ENCODE data around the gene SPA17.

Gene SPA17

GRCh38 chr11:124727474-124727873, 53.8 kb downstream of the SPA17 start:
- no peak for TF ChIP-seq CTCF (IDR thresholded peaks at IDR 0.05; ENCODE audit: insufficient read depth, low read depth, low read length, missing control alignments)

GRCh38 chr11:124728134-124728533, 54.4 kb downstream of the SPA17 start:
- no peak for DNase-seq (ENCODE audit: low read depth)
- H3K4me3 ChIP-seq (ENCODE audit: low read depth, low read length) = no peak overlapping the region
- no peak for TF ChIP-seq CTCF (IDR thresholded peaks at IDR 0.05; ENCODE audit: insufficient read depth, low read depth, low read length, missing control alignments)

More at GRCh38 chr11:124727474-124727873, 53.8 kb downstream of the SPA17 start:
- H3K4me3 ChIP-seq (ENCODE audit: low read depth, low read length) = no peak overlapping the region
- DNase-seq (ENCODE audit: low read depth) = no peak

- no peak for TF ChIP-seq CTCF (IDR thresholded peaks at IDR 0.05; ENCODE audit: insufficient read depth, low read depth, low read length, missing control alignments)
- no peak overlapping the region for H3K4me3 ChIP-seq (ENCODE audit: low read depth, low read length)
- DNase-seq (ENCODE audit: low read depth) = no peak
Measured at GRCh38 chr11:124729571-124729970, 55.9 kb downstream of the SPA17 start.

- no peak for DNase-seq (ENCODE audit: low read depth)
- no peak overlapping the region for H3K4me3 ChIP-seq (ENCODE audit: low read depth, low read length)
- no peak for TF ChIP-seq CTCF (IDR thresholded peaks at IDR 0.05; ENCODE audit: insufficient read depth, low read depth, low read length, missing control alignments)
Measured at GRCh38 chr11:124732230-124732629, 58.5 kb downstream of the SPA17 start.

- H3K4me3 ChIP-seq (ENCODE audit: low read depth, low read length) = no peak overlapping the region
- TF ChIP-seq CTCF (IDR thresholded peaks at IDR 0.05; ENCODE audit: insufficient read depth, low read depth, low read length, missing control alignments) = no peak
- no peak for DNase-seq (ENCODE audit: low read depth)
Measured at GRCh38 chr11:124736736-124737135, 63.0 kb downstream of the SPA17 start.

- DNase-seq (ENCODE audit: low read depth) = no peak
- TF ChIP-seq CTCF (IDR thresholded peaks at IDR 0.05; ENCODE audit: insufficient read depth, low read depth, low read length, missing control alignments) = no peak
- H3K4me3 ChIP-seq (ENCODE audit: low read depth, low read length) = no peak overlapping the region
Measured at GRCh38 chr11:124737638-124738305, 64.1 kb downstream of the SPA17 start.
